Psoas muscle (tissue), 8 donors: Measurements from ENCODE around the gene KRTAP15-1. TPM values are rescaled to one million over a fixed set of nuclear protein-coding genes. Genes with fewer than 3 reads are reported as not detected.

ENCODE experiments used
- ATAC-seq, 4 donors: fragments of 200-7000 bp; cut with Tn5 transposase; one replicate each; pipeline ENCODE4 v1.9.1; 2020; ENCODE audit warnings: moderate library complexity in 3 of 4, mild to moderate bottlenecking in 2 of 4
- DNase-seq, 2 donors: peaks; one replicate each; pipeline ENCODE4 v3.0.0-alpha.2; 2020
- H3K27ac ChIP-seq: fragments of 200-600 bp; one replicate; pipeline ENCODE4 v1.8.0; 2022
- H3K27me3 ChIP-seq, 3 donors: fragments of 200-600 bp in 1 of 3; one replicate each; pipeline versions ENCODE4 v1.6.1 to v1.8.0; 2013 to 2022; ENCODE audit warnings: low read length in 2 of 3, mild to moderate bottlenecking in 2 of 3, moderate library complexity in 1 of 3; ENCODE audit not compliant: insufficient read depth in 3 of 3
- H3K36me3 ChIP-seq, 2 donors: fragments of 200-600 bp in 1 of 2; one replicate each; pipeline versions ENCODE4 v1.6.1 to v1.8.0; 2013 to 2022; ENCODE audit warnings: low read depth in 1 of 2, mild to moderate bottlenecking in 1 of 2, moderate library complexity in 1 of 2; ENCODE audit not compliant: insufficient read depth in 1 of 2
- H3K4me1 ChIP-seq: fragments of 200-600 bp; one replicate; pipeline ENCODE4 v1.8.0; 2022
- H3K4me3 ChIP-seq: fragments of 200-600 bp; one replicate; pipeline ENCODE4 v1.8.0; 2022; ENCODE audit warnings: mild to moderate bottlenecking
- H3K9me3 ChIP-seq: fragments of 200-600 bp; one replicate; pipeline ENCODE4 v1.8.0; 2022
- whole genome bisulfite sequencing, 3 donors: extraction: QIAGEN DNeasy Blood & Tissue Kit; methylation state at CpG; one replicate each; pipeline versions ENCODE4 v1.1.6 to v1.1.7; 2013; 5-methylcytosine and 5-hydroxymethylcytosine counted together
- intact Hi-C, 2 donors: fragments of 100-400 bp; cut with DNase I; formaldehyde crosslinking; loops; one replicate each; pipeline versions ENCODE4 v1.11.0 to v1.14.2; 2022
- long read RNA-seq, 2 donors: library from polyadenylated mRNA; unstranded; transcript quantifications; one replicate each; pipeline ENCODE4 v2.0.0, GENCODE V29; 2021
- polyA plus RNA-seq, 3 donors: library from polyadenylated mRNA; stranded (reverse); fragments of 200-250 nt; gene quantifications; one replicate each; pipeline ENCODE4 v1.2.3, GENCODE V29; 2013
- total RNA-seq, 4 donors: library from RNA; stranded (reverse); fragmentation: NEBNext Ultra II Directional in 2 of 4; extraction: Animal tissue kit (Norgen Biotek cat#: 25700) in 2 of 4; gene quantifications; one replicate each; pipeline versions ENCODE4 v1.2.1 to v1.2.4, GENCODE V29; 2021 to 2023
- TF ChIP-seq, protein P1 (sequence below): fragments of 200-600 bp; IDR thresholded peaks from one replicate; pipeline ENCODE4 v1.8.0; 2022; ENCODE audit warnings: antibody characterized with exemption
- donor health status: healthy with polysubstance abuse.
- donor health status: DM: no; HTN: no; CAD: no; lungs with moderate emphysema.
- donor health status: Bipolar disorder and iron deficiency.
- donor health status: healthy.
- donor health status: DM: yes; HTN: yes; CAD: no.
- donor health status: DM: no; HTN: no; CAD: no.
- donor health status: DM: no; HTN: no; CAD: no.
- donor health status: DM: yes; HTN: yes; CAD: no.

The KRTAP15-1 gene, protein sequence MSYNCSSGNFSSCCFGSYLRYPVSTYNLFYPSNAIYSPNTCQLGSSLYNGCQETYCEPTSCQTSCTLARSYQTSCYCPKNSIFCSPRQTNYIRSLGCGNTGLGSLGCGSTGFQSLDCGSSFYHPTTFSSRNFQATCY
- total RNA-seq (not detected), polyA plus RNA-seq (not detected)
- long read RNA-seq, donor 1 = 0 reads
- long read RNA-seq, donor 2 = 0 reads

DNA sequence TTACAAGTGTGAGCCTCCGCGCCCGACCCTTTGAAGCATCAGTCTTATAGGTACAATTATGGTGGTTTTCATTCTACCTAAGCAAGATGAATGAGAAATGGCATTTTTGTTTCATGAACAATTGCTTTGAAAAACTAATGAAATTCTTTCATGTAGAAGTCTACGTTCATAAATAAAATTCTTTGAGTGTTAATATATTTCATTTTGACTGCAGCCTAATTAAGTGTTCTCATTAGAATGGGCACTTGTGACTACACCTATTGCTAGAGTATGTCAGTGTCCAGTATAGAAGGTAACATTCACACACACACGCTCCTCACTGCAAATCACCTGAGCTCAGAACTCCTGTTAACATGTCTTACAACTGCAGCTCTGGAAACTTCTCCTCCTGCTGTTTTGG lies at the start of gene KRTAP15-1:
TSS of gene KRTAP15-1 (plus strand) at position 301 of the 400 bp plus-strand sequence. CDS start at position 354, 53 bp downstream.
- Histone ChIP-seq H3K4me3 (no peak within 1 kb of the TSS), H3K4me1 (no peaks in the 10 kb centered on the region), H3K27me3 (no peaks in the 10 kb centered on the region), H3K27ac (no peak within 1 kb of the TSS), H3K36me3 (no peaks in the 10 kb centered on the region), H3K9me3 (no peaks in the 10 kb centered on the region)
- ATAC-seq (no peak), DNase-seq (no peak)
- 91 to 93% (median 92%) methylated on average over 5 of the region's 5 CpGs for WGBS, 3 donors
- intact Hi-C loops = loop anchor here in 1 of 2 donors (10.0 kb wide), 1 partner anchor 295 kb away; no protein-coding TSS in a partner anchor
- TF ChIP-seq, protein P1, sequence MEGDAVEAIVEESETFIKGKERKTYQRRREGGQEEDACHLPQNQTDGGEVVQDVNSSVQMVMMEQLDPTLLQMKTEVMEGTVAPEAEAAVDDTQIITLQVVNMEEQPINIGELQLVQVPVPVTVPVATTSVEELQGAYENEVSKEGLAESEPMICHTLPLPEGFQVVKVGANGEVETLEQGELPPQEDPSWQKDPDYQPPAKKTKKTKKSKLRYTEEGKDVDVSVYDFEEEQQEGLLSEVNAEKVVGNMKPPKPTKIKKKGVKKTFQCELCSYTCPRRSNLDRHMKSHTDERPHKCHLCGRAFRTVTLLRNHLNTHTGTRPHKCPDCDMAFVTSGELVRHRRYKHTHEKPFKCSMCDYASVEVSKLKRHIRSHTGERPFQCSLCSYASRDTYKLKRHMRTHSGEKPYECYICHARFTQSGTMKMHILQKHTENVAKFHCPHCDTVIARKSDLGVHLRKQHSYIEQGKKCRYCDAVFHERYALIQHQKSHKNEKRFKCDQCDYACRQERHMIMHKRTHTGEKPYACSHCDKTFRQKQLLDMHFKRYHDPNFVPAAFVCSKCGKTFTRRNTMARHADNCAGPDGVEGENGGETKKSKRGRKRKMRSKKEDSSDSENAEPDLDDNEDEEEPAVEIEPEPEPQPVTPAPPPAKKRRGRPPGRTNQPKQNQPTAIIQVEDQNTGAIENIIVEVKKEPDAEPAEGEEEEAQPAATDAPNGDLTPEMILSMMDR = no peak

GRCh38 chr21:30391492-30392025 lies 48.5 kb upstream of the KRTAP15-1 start:
- 60 to 65% (median 61%) methylated on average over 2 of the region's 2 CpGs for WGBS, 3 donors

DNA sequence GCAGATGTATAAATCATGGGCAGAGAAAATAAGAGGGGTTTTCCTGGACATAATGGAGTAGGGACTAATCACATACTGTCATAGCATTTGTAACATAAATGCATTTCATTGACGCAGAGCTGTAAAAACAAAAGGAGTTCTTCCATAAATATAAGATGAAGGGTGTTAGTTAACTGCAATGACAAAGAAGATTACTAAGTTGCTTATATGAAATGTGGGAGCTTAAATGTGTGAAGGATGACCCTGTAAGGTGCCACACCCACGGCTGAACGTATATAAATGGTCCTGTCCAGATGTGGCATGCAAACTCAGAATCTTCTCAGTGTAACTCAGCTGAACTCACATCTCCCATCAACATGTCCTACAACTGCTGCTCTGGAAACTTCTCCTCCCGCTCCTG lies 44.3 kb upstream of the KRTAP15-1 start, which contains the start of gene KRTAP13-1:
TSS of gene KRTAP13-1 (plus strand) at position 301 of the 400 bp plus-strand sequence. CDS start at position 357, 56 bp downstream.
- 74 to 80% (median 79%) methylated on average over 4 of the region's 4 CpGs for WGBS, 3 donors
- no peaks in the 10 kb centered on the region for H3K27me3 ChIP-seq
- no peaks in the 10 kb centered on the region for H3K36me3 ChIP-seq
- H3K4me1 ChIP-seq = no peaks in the 10 kb centered on the region
- TF ChIP-seq, protein P1 = no peak
- no peaks in the 10 kb centered on the region for H3K9me3 ChIP-seq
- ATAC-seq = no peak
- no peak within 1 kb of the TSS for H3K4me3 ChIP-seq
- H3K27ac ChIP-seq = no peak within 1 kb of the TSS
- no peak for DNase-seq
- intact Hi-C loops = no loop called here

More at GRCh38 chr21:30391492-30392025, 48.5 kb upstream of the KRTAP15-1 start:
- TF ChIP-seq, protein P1 = no peak
- H3K27me3 ChIP-seq = no peaks in the 10 kb centered on the region
- intact Hi-C loops = no loop called here
- no peak for DNase-seq
- H3K36me3 ChIP-seq = no peaks in the 10 kb centered on the region
- no peak for ATAC-seq
- no peak overlapping the region for H3K27ac ChIP-seq
- H3K4me3 ChIP-seq = no peak overlapping the region
- H3K9me3 ChIP-seq = no peaks in the 10 kb centered on the region
- no peaks in the 10 kb centered on the region for H3K4me1 ChIP-seq

DNA sequence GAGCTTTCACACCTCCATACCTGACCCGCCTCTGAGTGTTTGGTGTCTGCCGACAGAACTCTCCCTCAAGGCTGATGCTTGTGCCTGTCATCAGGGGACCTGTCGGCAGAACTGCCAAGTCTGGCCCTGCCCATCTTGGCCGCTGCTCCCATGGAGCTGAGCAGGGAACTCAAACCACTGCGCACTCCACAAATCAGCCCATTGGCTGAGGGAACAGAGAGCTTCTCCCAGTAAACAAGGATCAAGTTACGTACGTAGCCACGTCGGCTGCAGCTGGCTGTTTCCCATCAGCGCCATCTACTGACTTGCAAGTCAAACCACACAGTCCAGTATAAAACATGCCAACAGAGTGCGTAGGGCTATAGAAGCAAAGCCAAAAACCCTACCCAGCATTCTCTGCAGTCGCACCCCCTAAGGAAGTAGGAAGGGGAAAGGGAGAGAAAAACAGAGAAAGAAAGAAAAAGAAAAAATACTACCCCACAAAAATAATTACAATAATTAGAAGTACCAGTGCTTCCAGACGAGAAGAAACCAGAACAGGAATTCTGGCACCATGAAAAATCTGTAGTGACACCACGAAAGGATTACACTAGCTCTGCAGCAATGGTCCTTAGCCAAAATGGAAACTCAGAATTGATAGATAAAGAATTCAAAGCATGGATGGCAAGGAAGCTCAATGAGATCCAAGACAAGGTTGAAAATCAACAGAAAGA lies 31.1 kb upstream of the KRTAP15-1 start:
- Histone ChIP-seq H3K4me1 (no peaks in the 10 kb centered on the region), H3K9me3 (no peaks in the 10 kb centered on the region), H3K27me3 (no peaks in the 10 kb centered on the region), H3K36me3 (no peaks in the 10 kb centered on the region), H3K4me3 (no peak overlapping the region), H3K27ac (no peak overlapping the region)
- ATAC-seq (no peak), DNase-seq (no peak)
- TF ChIP-seq, protein P1 = no peak
- intact Hi-C loops = no loop called here
- 30 to 33% (median 33%) methylated on average over 14 of the region's 14 CpGs for WGBS, 3 donors
